HG02798 (cell line): ENCODE measurements around the gene NOTUM.

Source experiments
- ATAC-seq: cut with Tn5 transposase; IDR thresholded peaks from one replicate; pipeline ENCODE4 v1.9.1; 2021; ENCODE audit warnings: mild to moderate bottlenecking; ENCODE audit not compliant: unreplicated experiment, poor library complexity

The NOTUM gene

DNA sequence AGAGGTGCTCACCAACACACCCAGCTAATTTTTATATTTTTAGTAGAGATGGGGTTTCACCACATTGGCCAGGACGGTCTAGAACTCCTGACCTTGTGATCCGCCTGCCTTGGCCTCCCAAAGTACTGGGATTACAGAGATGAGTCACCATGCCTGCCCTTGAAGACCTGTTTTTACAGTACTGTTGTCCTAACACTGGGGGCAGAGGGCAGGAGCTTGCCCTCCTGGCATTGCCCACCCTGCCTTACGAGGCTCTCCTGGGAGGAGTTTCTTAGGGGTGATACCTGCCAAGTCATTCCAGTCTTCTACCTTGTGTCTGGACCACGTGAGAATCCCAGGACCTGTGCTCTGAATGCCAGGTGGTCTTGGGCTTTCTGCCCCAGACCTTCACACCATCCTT is 19.1 kb upstream of the NOTUM start:
- no peak for ATAC-seq

GRCh38 chr17:81978524-81979298 is 17.7 kb upstream of the NOTUM start:
- ATAC-seq = no peak

GRCh38 chr17:81977211-81977808 is 16.3 kb upstream of the NOTUM start, which contains the start of gene ASPSCR1:
ASPSCR1 (plus strand) TSS chr17:81977629; CDS start chr17:81977647, 18 bp downstream.
- peak; percentile 90 for ATAC-seq

- no peak for ATAC-seq
Measured at GRCh38 chr17:81976332-81977210, 15.6 kb upstream of the NOTUM start.

DNA sequence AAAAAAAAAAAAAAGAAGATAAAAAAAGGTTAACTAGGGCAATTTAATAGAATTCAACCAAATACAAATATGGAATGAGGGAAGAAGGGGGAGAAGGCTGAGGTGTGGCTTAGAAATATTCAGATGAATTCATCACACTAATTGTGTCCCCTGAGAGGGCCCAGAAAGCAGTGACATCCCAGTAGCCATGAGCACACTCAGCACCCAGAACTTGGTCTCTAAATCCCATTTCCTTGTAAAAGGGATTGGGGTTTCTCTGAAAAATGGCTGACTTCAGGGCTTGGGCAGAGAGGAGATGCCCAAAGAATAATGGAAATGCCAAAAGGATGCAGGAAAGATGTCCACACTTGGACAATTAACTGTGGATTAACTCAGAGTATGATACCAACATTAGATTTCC is 12.4 kb upstream of the NOTUM start:
- no peak for ATAC-seq

DNA sequence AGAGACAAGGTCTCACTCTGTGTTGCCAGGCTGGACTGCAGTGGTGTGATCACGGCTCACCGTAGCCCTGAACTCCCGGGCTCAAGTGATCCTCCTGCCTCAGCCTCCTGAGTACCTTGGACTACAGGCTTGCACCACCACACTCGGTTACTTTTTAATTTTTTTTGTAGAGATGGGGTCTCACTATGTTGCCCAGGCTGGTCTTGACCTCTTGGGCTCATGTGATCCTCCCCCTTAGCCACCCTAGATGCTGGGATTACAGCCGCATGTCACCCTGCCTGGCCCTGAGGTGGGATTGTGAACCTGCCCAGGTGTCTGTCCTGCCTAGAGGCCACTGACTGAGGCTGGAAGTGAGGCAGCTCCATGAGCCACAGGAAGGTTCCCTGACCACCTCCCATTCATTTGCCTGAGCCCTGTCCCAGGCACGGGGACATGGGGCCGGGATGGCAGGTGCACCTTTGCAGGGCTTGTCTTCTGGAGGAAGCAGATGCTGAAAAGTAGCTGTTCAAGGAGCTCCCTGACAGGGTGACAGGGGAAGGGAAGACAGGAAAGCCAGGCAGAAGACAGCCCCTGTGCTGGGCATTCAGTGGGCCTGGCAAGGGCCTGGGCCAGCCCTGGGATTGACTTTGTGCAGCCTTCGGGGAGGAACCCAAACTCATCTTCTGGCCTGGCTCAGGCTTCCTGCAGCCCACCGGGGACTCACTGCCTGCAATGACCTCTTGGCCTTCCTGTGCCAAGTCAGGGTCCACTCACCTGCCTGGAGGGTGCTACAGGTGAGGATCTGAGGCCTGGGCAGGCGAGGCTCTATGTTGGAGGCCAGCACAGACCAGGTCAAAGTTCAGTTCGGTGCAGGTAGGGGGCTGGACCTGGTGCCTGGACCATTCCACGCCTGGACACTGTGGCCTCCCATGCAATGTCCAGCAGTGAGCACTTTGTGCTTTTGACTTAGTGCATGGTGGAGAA is 8.1 kb upstream of the NOTUM start:
- ATAC-seq = no peak

- no peak for ATAC-seq
Measured at GRCh38 chr17:81968396-81968745, 7.4 kb upstream of the NOTUM start.

DNA sequence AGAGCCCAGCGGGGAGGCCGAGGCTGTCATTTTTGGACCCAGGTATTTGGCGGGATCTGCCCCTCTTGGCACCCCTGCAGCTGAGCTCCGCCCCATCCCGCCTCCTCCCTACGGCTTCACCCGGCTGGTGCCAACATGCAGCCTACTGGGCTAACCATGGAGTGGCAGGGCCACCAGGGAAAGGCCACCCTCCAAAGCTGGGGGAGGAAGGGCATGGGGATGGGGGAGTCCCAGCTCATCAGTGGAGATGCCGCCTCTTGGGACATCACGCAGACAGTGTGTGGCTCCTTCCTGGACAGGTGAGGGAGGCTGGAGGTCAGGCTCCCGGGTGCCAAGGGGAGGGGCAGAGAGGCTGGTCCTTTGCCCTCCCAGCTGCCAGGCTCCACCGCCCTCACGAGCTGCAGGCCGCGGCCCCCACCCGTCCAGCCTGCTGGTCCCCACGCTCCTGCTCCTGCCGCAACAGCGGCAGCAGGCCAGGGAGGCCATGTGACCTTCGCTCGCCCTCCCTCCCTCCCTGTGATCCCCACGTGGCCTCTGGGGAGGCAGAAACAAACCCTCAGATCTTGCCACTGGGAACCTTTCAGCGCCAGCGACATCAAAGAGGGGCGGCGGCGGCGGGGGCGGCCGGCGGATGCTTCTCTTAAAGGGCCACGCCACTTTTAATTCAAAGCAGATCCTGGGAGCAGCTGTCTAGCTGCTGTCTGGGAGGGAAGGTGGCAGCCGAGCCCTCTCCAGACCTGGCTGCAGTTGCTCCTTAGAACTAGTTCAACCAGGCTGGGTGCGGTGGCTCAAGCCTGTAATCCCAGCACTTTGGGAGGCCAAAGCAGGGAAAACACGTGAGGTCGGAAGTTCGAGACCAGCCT is 6.8 kb upstream of the NOTUM start:
- peak; percentile 68 for ATAC-seq

- ATAC-seq = no peak
Measured at GRCh38 chr17:81967244-81967532, 6.2 kb upstream of the NOTUM start.

DNA sequence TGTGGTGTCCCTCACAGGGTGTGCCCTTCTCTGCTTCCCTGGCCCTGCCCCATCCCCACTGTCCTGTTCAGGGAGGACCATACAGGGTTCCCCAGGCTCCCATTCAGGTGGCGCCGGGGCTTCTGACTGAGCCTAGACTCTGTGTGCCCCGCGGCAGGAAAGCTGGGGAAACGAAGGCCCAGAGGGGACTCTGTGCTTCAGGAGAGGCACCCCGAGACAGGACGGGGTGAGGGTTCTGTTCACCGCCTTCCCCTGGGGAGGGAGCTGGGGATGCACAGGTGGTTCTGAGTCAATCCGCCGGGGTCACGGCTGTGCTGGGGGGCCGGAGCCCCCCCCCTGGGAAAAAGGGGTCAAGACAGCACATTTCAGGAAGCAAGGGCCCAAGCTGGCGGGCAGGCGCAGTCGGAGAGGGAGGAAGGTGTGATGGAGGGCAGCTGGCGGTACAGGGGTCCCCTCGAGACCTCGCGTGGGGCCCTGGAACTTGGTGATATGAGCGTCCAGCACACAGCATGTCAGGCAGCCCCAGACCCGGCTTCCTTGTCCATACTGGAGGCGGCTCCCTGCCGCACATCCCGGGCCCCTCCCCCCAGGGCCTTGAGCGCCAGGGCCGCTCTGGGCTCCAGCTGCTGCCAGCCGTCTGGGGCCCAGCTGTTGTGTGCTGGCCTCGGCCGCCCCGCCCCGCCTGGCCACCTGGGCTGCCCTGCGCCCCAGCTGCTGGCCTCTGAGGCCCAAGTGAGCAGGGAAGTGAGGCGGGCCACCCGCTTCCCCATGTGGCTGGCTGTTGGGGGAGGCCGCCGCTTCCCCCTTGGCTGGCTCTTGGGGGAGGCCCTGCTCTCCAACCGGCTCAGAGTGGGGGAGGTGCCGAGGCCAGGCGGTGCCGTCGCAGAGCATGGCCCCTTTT is 5.6 kb upstream of the NOTUM start:
- ATAC-seq = no peak

DNA sequence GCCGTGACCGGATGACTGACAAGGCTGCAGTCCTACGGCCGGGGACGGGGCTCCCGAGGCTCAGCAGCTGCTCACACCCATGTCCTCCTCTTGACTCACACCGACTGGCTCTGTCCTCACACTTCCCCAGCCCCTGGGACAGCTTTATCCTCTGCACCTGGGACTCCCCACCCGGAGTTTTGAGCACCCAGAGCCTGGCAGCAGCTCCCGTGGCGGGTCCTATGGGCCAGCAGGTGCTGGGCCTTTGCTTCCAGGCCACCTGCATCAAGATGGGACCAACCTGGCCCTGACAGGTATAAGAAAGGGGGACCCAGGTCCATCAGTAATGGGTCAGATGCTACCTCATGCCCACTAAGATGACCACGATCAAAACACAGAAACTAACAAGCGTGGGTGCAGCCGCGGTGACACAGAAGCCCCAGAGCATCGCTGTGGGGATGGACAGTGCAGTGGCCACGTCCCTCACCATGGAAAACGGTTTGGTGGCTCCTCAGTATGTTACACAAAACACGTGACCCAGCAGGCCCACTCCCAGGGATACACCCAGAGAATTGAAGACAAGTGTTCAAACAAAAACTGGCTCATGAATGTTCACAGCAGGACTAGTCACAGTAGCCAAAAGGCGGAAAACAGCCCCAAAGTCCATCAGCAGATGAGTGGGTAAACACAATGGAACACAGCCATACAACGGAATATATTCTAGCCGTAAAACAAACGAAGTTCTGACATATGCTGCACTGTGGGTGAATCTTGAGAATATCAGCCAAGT is 3.3 kb upstream of the NOTUM start:
- no peak for ATAC-seq

GRCh38 chr17:81962499-81963441 is 1.8 kb upstream of the NOTUM start:
- no peak for ATAC-seq

DNA sequence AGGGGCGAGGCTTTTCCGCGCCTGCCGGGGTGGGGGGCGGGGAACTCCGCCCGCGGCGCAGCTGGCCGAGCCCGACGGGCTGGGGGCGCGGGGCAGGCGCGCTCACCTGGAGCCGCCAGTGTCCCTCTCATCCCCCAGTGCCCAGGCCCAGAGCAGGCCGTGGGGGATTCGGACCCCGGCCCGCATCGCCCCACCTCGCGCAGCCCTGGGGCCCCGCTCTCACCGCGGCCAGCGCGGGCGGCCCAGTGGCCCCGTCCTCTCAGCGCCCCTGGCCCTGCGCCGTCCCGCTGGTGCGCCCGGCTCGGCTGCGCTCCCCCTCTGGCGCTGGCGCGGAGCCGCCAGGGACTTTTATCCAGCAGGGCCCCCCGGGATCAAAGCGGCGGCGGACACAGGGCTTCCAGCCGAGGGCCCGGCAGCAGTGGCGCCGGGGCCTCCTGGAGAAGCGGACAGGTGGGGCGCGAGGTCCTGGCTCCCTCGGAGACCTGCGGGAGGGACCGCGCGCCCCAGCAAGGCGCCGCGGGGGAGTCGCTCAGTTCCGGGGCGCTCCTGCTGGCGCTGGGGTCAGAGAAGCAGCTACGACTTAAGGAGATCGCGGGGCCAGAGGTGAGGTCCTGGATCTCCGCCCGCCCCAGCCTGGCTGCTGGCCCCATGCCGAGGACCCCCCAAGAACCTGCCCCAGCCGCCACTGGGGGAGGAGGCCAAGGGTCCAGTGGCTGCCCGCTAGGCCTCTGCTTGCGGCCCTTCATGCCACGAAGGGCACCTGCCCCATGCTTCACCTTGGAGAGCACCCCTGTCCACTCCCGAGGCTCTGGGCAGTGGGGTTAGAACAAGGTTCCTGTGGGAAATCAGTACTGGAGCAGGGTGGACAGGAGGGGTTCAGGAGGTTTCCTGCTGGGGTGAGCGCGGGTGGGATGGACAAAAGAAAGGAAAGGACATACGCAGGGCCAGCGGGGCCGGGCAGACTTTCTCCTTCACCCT is 823 bp upstream of the NOTUM start:
- no peak for ATAC-seq

- no peak for ATAC-seq
Measured at GRCh38 chr17:81960130-81960958, 643 bp downstream of the NOTUM start.
